Gastroesophageal sphincter (tissue), 3 donors: Measurements from ENCODE around the gene MRTFB.

Experiments used
- POLR2AphosphoS5 ChIP-seq: sonication (generic); formaldehyde crosslinking; IDR thresholded peaks from one replicate; pipeline ENCODE4 v1.6.1; 2017; ENCODE audit warnings: antibody characterized with exemption
- TF ChIP-seq, protein P1 (sequence below), 4 experiments: fragments of 200-600 bp in 2 of 4; fragments of 450-650 bp in 2 of 4; sonication (generic) in 1 of 4; IDR thresholded peaks; one replicate each; pipeline ENCODE4 v1.5.1; 2017 to 2019; ENCODE audit warnings: antibody characterized with exemption in 4 of 4, mild to moderate bottlenecking in 2 of 4, moderate library complexity in 2 of 4

DNA sequence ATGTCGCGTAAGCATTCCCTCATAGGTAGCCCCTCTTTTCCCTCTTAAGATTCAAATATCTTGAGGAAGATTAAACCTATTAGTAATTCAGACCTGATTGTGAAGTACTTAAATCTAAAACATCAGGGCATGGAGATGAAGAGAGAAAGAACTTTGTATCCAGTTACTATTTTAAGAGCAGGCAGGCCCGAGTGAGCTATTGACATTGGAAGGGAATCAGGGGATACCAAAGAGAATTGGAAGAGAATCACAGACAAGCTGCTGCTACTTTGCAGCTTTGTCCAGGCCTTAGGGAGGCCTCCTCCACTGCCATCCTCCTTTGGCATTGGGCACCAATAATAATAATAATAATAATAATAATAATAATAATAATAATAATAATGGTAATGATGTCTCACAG, 170.5 kb downstream of the MRTFB start:
- TF ChIP-seq POLR2AphosphoS5, result no peak
- TF ChIP-seq, protein P1, sequence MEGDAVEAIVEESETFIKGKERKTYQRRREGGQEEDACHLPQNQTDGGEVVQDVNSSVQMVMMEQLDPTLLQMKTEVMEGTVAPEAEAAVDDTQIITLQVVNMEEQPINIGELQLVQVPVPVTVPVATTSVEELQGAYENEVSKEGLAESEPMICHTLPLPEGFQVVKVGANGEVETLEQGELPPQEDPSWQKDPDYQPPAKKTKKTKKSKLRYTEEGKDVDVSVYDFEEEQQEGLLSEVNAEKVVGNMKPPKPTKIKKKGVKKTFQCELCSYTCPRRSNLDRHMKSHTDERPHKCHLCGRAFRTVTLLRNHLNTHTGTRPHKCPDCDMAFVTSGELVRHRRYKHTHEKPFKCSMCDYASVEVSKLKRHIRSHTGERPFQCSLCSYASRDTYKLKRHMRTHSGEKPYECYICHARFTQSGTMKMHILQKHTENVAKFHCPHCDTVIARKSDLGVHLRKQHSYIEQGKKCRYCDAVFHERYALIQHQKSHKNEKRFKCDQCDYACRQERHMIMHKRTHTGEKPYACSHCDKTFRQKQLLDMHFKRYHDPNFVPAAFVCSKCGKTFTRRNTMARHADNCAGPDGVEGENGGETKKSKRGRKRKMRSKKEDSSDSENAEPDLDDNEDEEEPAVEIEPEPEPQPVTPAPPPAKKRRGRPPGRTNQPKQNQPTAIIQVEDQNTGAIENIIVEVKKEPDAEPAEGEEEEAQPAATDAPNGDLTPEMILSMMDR (IDR thresholded peaks at IDR 0.05), result no peak
